ENCODE measurements around the gene CCNJ. TPM values are rescaled to one million over a fixed set of nuclear protein-coding genes. Genes with fewer than 3 reads are reported as not detected.

The CCNJ gene
- total and polyA plus RNA-seq, 2 of the 13 experiments (the other 11 are each of a cell fraction or from before 2014, with no cell fraction given) = 14.1 to 21.5 TPM

DNA sequence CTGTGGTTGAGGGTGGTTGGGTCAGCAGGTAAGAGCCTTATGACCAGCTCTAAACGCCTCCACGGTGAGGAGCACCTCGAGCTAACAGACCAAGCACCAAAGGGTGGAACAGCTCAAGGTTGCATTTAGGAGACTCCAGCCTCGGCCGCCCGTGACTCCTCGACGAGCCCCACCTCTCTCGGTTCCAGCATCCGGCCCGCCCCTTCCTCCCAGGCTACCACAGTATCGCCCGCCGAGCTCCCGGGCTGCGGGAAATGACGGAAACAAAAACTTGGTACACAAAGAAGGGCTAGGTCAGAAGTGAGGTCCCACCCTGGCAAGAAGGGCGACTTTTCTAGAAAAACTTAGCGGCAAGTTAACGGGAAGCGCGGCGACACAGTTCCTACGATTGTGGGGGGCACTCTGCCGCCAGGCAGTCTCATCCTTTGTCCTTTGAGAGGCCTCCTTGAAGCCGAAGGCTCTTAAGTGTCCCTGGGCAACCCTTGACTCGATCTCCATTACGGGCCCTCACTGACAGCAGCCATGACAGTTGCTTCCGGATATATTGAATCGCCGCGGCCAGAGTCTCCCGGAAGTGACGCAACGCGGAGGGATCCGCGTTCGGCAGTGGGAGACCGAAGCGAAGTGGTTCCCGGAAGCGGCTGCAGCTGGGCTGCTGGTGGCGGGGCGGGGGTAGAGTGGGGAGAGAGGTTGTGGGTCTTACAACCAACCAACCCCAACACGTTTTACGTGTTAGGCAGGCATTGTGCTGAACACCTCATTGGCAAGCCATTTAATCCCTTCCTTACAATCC is 46.5 kb downstream of the CCNJ start (continued):
- TF ChIP-seq REXO4 (CRISPR knock-in tag; IDR thresholded peaks at IDR 0.05; ENCODE audit: borderline replicate concordance) = no peak
- TF ChIP-seq ZNF44 (CRISPR knock-in tag; IDR thresholded peaks at IDR 0.05) = no peak
- peak; percentile 95 for TF ChIP-seq YY1 (IDR thresholded peaks at IDR 0.05; ENCODE audit: insufficient read depth, insufficient replicate concordance, low read depth, low read length)
- 0 out of 2 replicates have a peak, but pooled peaks have one; percentile 55 for TF ChIP-seq ZNF563 (CRISPR knock-in tag; IDR thresholded peaks at IDR 0.05)
- TF ChIP-seq RBM39 (IDR thresholded peaks at IDR 0.05; ENCODE audit: low read depth, low read length, poor library complexity, severe bottlenecking) = no peak
- no peak for TF ChIP-seq PLRG1 (conservative IDR thresholded peaks at IDR 0.05)
- TF ChIP-seq, protein P1, sequence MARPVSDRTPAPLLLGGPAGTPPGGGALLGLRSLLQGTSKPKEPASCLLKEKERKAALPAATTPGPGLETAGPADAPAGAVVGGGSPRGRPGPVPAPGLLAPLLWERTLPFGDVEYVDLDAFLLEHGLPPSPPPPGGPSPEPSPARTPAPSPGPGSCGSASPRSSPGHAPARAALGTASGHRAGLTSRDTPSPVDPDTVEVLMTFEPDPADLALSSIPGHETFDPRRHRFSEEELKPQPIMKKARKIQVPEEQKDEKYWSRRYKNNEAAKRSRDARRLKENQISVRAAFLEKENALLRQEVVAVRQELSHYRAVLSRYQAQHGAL (CRISPR knock-in tag; IDR thresholded peaks at IDR 0.05; ENCODE audit: not compliant biosample characterization) = no peak
- TF ChIP-seq, protein P2, sequence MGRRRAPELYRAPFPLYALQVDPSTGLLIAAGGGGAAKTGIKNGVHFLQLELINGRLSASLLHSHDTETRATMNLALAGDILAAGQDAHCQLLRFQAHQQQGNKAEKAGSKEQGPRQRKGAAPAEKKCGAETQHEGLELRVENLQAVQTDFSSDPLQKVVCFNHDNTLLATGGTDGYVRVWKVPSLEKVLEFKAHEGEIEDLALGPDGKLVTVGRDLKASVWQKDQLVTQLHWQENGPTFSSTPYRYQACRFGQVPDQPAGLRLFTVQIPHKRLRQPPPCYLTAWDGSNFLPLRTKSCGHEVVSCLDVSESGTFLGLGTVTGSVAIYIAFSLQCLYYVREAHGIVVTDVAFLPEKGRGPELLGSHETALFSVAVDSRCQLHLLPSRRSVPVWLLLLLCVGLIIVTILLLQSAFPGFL (CRISPR knock-in tag; IDR thresholded peaks at IDR 0.05) = no peak
- TF ChIP-seq, protein P3, sequence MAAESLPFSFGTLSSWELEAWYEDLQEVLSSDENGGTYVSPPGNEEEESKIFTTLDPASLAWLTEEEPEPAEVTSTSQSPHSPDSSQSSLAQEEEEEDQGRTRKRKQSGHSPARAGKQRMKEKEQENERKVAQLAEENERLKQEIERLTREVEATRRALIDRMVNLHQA (CRISPR knock-in tag; IDR thresholded peaks at IDR 0.05) = no peak
- peak; percentile 97 for TF ChIP-seq TGIF2 (CRISPR knock-in tag; IDR thresholded peaks at IDR 0.05)
- no peak for TF ChIP-seq ZFYVE20 (CRISPR knock-in tag; IDR thresholded peaks at IDR 0.05; ENCODE audit: borderline replicate concordance, low read depth)
- peak; percentile 92 for TF ChIP-seq SAP130 (CRISPR knock-in tag; IDR thresholded peaks at IDR 0.05; ENCODE audit: low read depth)
- peak; percentile 91 for TF ChIP-seq THAP11 (CRISPR knock-in tag; IDR thresholded peaks at IDR 0.05)
- TF ChIP-seq KLF11 (CRISPR knock-in tag; IDR thresholded peaks at IDR 0.05) = peak; percentile 30; the same call in 1 of the 2 replicates
- peak; percentile 62 for TF ChIP-seq HDAC2 (CRISPR knock-in tag; IDR thresholded peaks at IDR 0.05)
- TF ChIP-seq, protein P4, sequence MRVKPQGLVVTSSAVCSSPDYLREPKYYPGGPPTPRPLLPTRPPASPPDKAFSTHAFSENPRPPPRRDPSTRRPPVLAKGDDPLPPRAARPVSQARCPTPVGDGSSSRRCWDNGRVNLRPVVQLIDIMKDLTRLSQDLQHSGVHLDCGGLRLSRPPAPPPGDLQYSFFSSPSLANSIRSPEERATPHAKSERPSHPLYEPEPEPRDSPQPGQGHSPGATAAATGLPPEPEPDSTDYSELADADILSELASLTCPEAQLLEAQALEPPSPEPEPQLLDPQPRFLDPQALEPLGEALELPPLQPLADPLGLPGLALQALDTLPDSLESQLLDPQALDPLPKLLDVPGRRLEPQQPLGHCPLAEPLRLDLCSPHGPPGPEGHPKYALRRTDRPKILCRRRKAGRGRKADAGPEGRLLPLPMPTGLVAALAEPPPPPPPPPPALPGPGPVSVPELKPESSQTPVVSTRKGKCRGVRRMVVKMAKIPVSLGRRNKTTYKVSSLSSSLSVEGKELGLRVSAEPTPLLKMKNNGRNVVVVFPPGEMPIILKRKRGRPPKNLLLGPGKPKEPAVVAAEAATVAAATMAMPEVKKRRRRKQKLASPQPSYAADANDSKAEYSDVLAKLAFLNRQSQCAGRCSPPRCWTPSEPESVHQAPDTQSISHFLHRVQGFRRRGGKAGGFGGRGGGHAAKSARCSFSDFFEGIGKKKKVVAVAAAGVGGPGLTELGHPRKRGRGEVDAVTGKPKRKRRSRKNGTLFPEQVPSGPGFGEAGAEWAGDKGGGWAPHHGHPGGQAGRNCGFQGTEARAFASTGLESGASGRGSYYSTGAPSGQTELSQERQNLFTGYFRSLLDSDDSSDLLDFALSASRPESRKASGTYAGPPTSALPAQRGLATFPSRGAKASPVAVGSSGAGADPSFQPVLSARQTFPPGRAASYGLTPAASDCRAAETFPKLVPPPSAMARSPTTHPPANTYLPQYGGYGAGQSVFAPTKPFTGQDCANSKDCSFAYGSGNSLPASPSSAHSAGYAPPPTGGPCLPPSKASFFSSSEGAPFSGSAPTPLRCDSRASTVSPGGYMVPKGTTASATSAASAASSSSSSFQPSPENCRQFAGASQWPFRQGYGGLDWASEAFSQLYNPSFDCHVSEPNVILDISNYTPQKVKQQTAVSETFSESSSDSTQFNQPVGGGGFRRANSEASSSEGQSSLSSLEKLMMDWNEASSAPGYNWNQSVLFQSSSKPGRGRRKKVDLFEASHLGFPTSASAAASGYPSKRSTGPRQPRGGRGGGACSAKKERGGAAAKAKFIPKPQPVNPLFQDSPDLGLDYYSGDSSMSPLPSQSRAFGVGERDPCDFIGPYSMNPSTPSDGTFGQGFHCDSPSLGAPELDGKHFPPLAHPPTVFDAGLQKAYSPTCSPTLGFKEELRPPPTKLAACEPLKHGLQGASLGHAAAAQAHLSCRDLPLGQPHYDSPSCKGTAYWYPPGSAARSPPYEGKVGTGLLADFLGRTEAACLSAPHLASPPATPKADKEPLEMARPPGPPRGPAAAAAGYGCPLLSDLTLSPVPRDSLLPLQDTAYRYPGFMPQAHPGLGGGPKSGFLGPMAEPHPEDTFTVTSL (CRISPR knock-in tag; IDR thresholded peaks at IDR 0.05; ENCODE audit: borderline replicate concordance) = peak; percentile 5; the same call in 1 of the 2 replicates
- TF ChIP-seq DPF2 (CRISPR knock-in tag; IDR thresholded peaks at IDR 0.05; ENCODE audit: borderline replicate concordance, low read depth) = no peak
- peak; percentile 61 for TF ChIP-seq ZEB1 (IDR thresholded peaks at IDR 0.05; ENCODE audit: insufficient replicate concordance, low read depth)
- TF ChIP-seq, protein P5, sequence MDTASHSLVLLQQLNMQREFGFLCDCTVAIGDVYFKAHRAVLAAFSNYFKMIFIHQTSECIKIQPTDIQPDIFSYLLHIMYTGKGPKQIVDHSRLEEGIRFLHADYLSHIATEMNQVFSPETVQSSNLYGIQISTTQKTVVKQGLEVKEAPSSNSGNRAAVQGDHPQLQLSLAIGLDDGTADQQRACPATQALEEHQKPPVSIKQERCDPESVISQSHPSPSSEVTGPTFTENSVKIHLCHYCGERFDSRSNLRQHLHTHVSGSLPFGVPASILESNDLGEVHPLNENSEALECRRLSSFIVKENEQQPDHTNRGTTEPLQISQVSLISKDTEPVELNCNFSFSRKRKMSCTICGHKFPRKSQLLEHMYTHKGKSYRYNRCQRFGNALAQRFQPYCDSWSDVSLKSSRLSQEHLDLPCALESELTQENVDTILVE (CRISPR knock-in tag; IDR thresholded peaks at IDR 0.05) = peak; percentile 76
- TF ChIP-seq ZNF552 (CRISPR knock-in tag; IDR thresholded peaks at IDR 0.05; ENCODE audit: borderline replicate concordance) = 0 out of 2 replicates have a peak, but pooled peaks have one; percentile 14
- TF ChIP-seq ZNF629 (CRISPR knock-in tag; conservative IDR thresholded peaks at IDR 0.05) = no peak

Measured in HepG2 (cell line).